ENCODE data around the gene PTPN1.
"Not testable (repeated sequence)": the region's sequence is repeated elsewhere in the genome, so short reads cannot be mapped to it uniquely, and the experiment has no call there.

PTPN1 gene

DNA sequence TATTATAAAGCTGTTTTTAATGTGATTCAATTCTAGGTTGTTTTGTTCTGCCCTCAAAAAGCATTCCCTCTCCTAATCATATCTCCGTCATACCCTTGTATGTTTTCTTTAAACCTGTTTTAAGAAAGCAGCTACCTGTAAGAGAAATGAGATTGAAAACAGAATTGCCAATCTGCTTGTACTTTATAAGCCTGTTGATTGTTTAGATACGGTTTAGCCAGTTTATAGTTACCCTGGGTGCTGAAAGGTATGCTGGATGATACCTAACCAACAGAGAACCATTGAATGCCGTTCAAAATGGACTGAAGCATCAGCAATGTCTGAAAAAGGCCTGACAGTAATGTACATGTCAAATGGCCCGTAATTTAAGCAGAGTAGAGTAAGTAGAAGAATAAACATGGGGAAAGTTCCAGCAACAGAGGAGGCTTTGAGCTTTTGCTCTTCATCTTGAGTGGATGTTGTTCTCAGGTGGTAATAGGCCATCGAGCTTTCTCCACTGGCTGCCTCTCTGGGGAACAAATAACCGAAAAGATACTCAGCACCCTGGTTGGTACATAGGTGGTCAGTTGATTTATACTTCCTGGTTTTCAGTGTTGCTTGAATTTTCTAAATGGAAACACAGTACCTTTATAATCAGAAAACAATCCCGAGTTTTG lies 27.5 kb downstream of the PTPN1 start:
- Mint-ChIP-seq H3K27ac (peak overlapping the region; percentile 62), H3K4me3 (no peak overlapping the region)
- intact Hi-C loops (cut with micrococcal nuclease), result no loop called here

GRCh38 chr20:50538276-50538675 lies 28.1 kb downstream of the PTPN1 start:
- H3K27me3 Mint-ChIP-seq, result no peaks in the 10 kb centered on the region
- no peak overlapping the region for H3K4me3 Mint-ChIP-seq
- intact Hi-C loops (cut with micrococcal nuclease), result no loop called here
- peaks cover 36% of the 10 kb centered on the region for H3K36me3 Mint-ChIP-seq (ENCODE audit: low read depth)
- peaks cover 65% of the 10 kb centered on the region for H3K4me1 Mint-ChIP-seq (ENCODE audit: low read depth)
- no peaks in the 10 kb centered on the region for H3K9me3 Mint-ChIP-seq
- peak overlapping the region; percentile 62 for H3K27ac Mint-ChIP-seq

More for the DNA sequence above, 27.5 kb downstream of the PTPN1 start:
- Mint-ChIP-seq H3K36me3 (ENCODE audit: low read depth) (peaks cover 36% of the 10 kb centered on the region), H3K4me1 (ENCODE audit: low read depth) (peaks cover 67% of the 10 kb centered on the region), H3K27me3 (no peaks in the 10 kb centered on the region), H3K9me3 (no peaks in the 10 kb centered on the region)

GRCh38 chr20:50539798-50540197 lies 29.6 kb downstream of the PTPN1 start:
- intact Hi-C loops (cut with micrococcal nuclease); H3K4me3 Mint-ChIP-seq; H3K27ac Mint-ChIP-seq; H3K27me3 Mint-ChIP-seq; H3K9me3 Mint-ChIP-seq: not testable (repeated sequence)
- peaks cover 29% of the 10 kb centered on the region for H3K36me3 Mint-ChIP-seq (ENCODE audit: low read depth)
- H3K4me1 Mint-ChIP-seq (ENCODE audit: low read depth), result peaks cover 63% of the 10 kb centered on the region

- Mint-ChIP-seq H3K27me3 (no peaks in the 10 kb centered on the region), H3K9me3 (no peaks in the 10 kb centered on the region), H3K4me3 (no peak overlapping the region), H3K27ac (peak overlapping the region; percentile 76), H3K4me1 (ENCODE audit: low read depth) (peaks cover 60% of the 10 kb centered on the region), H3K36me3 (ENCODE audit: low read depth) (peaks cover 19% of the 10 kb centered on the region)
- intact Hi-C loops (cut with micrococcal nuclease), result no loop called here
These were observed 30.7 kb downstream of the PTPN1 start for GRCh38 chr20:50540620-50541605.

DNA sequence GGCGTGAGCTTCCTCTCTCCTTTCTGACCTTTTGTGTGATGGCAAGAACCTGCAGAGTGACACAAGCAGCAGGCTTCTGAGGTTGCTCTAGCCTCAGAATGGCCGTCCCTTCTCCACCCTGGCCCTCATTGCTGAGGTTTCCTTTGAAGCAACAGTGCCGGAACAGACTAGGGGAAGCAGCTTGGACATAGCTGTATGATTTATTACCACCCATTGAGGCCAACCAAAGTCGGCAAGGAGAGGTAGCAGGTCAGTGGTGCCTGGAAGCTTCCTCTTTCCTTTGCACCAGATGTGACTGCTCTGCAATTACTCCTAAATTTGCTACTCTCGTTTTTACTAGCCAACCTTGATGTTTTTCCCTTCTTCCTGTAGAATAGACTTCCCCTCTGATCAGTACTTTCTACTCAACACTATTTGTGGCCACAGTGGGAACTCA lies 31.4 kb downstream of the PTPN1 start:
- Mint-ChIP-seq H3K27ac (peak overlapping the region; percentile 76), H3K9me3 (no peaks in the 10 kb centered on the region), H3K36me3 (ENCODE audit: low read depth) (peaks cover 19% of the 10 kb centered on the region), H3K27me3 (no peaks in the 10 kb centered on the region), H3K4me1 (ENCODE audit: low read depth) (peaks cover 67% of the 10 kb centered on the region), H3K4me3 (no peak overlapping the region)
- intact Hi-C loops (cut with micrococcal nuclease), result no loop called here

GRCh38 chr20:50543326-50543725 lies 33.1 kb downstream of the PTPN1 start:
- peaks cover 19% of the 10 kb centered on the region for H3K36me3 Mint-ChIP-seq (ENCODE audit: low read depth)
- H3K9me3 Mint-ChIP-seq, result no peaks in the 10 kb centered on the region
- H3K4me1 Mint-ChIP-seq (ENCODE audit: low read depth), result peaks cover 67% of the 10 kb centered on the region
- intact Hi-C loops (cut with micrococcal nuclease), result no loop called here
- H3K4me3 Mint-ChIP-seq, result no peak overlapping the region
- H3K27me3 Mint-ChIP-seq, result no peaks in the 10 kb centered on the region
- no peak overlapping the region for H3K27ac Mint-ChIP-seq

DNA sequence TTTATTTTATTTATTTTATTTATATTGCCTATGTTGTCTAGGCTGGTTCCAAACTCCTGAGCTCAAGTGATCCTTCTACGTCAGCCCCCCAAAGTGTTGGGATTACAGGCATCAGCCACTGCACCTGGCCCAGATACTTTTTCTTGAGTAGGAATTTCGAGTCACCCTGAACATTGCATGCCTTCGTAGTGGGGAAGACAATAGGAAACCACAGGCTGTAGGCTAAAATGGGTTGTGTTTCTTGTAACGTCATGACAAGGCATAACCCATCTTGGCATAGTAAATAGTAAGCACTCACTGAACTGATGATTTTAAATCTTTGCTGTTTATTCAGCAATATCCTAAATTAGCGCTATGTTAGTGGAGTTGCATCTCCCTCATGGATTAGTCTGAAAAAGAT lies 34.9 kb downstream of the PTPN1 start:
- H3K9me3 Mint-ChIP-seq, result no peaks in the 10 kb centered on the region
- H3K4me3 Mint-ChIP-seq, result no peak overlapping the region
- intact Hi-C loops (cut with micrococcal nuclease), result loop anchor here (5.0 kb wide), 1 partner anchor 33 kb away; the partner anchor contains the start of gene PTPN1
- H3K27me3 Mint-ChIP-seq, result no peaks in the 10 kb centered on the region
- peaks cover 20% of the 10 kb centered on the region for H3K36me3 Mint-ChIP-seq (ENCODE audit: low read depth)
- H3K27ac Mint-ChIP-seq, result peak overlapping the region; percentile 81
- H3K4me1 Mint-ChIP-seq (ENCODE audit: low read depth), result peaks cover 70% of the 10 kb centered on the region

- Mint-ChIP-seq H3K36me3 (ENCODE audit: low read depth) (peaks cover 19% of the 10 kb centered on the region), H3K4me3 (peak overlapping the region; percentile 58), H3K4me1 (ENCODE audit: low read depth) (peaks cover 55% of the 10 kb centered on the region), H3K9me3 (no peaks in the 10 kb centered on the region), H3K27me3 (no peaks in the 10 kb centered on the region), H3K27ac (peak overlapping the region; percentile 81)
- intact Hi-C loops (cut with micrococcal nuclease), result loop anchor here (5.0 kb wide), 1 partner anchor 35 kb away; the partner anchor contains the start of gene PTPN1
These were observed 36.6 kb downstream of the PTPN1 start for GRCh38 chr20:50546729-50547314.

GRCh38 chr20:50547964-50548363 lies 37.8 kb downstream of the PTPN1 start:
- Mint-ChIP-seq H3K9me3 (no peaks in the 10 kb centered on the region), H3K27me3 (no peaks in the 10 kb centered on the region), H3K4me1 (ENCODE audit: low read depth) (peaks cover 47% of the 10 kb centered on the region), H3K27ac (peak overlapping the region; percentile 81), H3K4me3 (no peak overlapping the region), H3K36me3 (ENCODE audit: low read depth) (peaks cover 19% of the 10 kb centered on the region)
- intact Hi-C loops (cut with micrococcal nuclease), result loop anchor here (5.0 kb wide), 1 partner anchor 36 kb away; the partner anchor contains the start of gene PTPN1

GRCh38 chr20:50548396-50548795 lies 38.2 kb downstream of the PTPN1 start:
- no peak overlapping the region for H3K4me3 Mint-ChIP-seq
- H3K36me3 Mint-ChIP-seq (ENCODE audit: low read depth), result peaks cover 19% of the 10 kb centered on the region
- intact Hi-C loops (cut with micrococcal nuclease), result loop anchor here (5.0 kb wide), 1 partner anchor 36 kb away; the partner anchor contains the start of gene PTPN1
- peak overlapping the region; percentile 81 for H3K27ac Mint-ChIP-seq
- H3K9me3 Mint-ChIP-seq, result no peaks in the 10 kb centered on the region
- H3K27me3 Mint-ChIP-seq, result no peaks in the 10 kb centered on the region
- peaks cover 44% of the 10 kb centered on the region for H3K4me1 Mint-ChIP-seq (ENCODE audit: low read depth)

DNA sequence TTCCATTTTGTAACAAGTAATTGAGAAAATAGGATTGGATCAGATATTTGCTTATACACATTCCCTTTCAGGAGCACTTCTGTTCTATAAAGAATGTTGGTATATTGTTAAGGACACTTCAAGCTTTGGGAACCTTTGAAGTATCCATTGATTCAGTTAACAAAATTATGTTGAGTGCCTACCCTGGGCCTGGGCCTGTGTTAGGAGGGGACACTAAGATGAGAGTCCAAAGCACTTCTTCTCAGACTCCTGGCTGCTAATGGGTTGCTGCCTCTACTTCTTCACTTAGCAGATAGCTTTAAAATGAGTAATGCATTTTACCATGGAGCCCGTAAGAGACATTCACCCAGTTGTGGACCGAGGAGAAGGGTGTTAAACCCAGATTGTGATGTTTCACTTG lies 40.3 kb downstream of the PTPN1 start:
- Mint-ChIP-seq H3K27ac (no peak overlapping the region), H3K4me3 (no peak overlapping the region)

DNA sequence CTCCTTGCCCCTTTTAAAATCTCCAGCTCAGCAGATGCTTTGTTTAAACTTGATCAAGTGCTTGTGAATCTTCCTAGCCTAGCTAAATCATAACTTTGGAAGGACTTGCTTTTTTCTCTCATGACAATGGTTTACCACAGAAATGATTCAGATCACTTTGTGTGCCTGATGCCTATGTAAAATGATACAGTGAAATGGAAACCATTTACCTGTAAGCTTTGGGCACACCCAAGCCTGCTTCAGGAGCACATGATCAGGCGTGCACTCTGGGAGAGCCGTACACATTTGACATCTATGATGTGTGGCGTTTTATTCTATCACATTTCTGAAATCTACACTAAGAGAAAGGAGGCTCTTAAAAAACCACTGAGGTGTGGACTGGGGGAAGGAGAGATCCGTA lies 41.1 kb downstream of the PTPN1 start:
- H3K27ac Mint-ChIP-seq, result no peak overlapping the region
- H3K27me3 Mint-ChIP-seq, result no peaks in the 10 kb centered on the region

More for the DNA sequence above, 40.3 kb downstream of the PTPN1 start:
- Mint-ChIP-seq H3K36me3 (ENCODE audit: low read depth) (peaks cover 19% of the 10 kb centered on the region), H3K4me1 (ENCODE audit: low read depth) (peaks cover 31% of the 10 kb centered on the region), H3K9me3 (no peaks in the 10 kb centered on the region), H3K27me3 (no peaks in the 10 kb centered on the region)
- intact Hi-C loops (cut with micrococcal nuclease), result no loop called here

DNA sequence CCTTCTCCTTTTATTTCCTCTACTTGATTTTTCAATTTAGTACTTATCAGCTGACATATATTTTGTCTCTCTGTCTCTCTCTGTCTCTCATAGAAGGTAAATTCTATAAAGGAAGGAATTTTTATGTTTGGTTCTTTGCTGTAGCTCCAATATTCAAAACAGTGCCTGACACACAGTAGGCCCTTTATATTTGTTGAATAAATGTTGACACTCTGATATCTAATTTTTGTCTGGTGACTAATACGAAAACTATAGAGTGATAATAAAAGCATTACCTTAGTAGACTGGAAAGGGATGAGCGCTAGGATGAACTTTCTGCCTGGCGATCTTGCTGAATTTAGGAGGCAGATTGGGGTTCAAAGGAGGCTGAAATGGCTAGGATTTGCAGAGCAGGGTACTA lies 42.8 kb downstream of the PTPN1 start:
- peaks cover 12% of the 10 kb centered on the region for H3K4me1 Mint-ChIP-seq (ENCODE audit: low read depth)
- no peaks in the 10 kb centered on the region for H3K27me3 Mint-ChIP-seq
- intact Hi-C loops (cut with micrococcal nuclease), result no loop called here
- no peaks in the 10 kb centered on the region for H3K9me3 Mint-ChIP-seq
- no peak overlapping the region for H3K4me3 Mint-ChIP-seq
- H3K27ac Mint-ChIP-seq, result no peak overlapping the region
- H3K36me3 Mint-ChIP-seq (ENCODE audit: low read depth), result peaks cover 34% of the 10 kb centered on the region

More for the DNA sequence above, 41.1 kb downstream of the PTPN1 start:
- Mint-ChIP-seq H3K36me3 (ENCODE audit: low read depth) (peaks cover 27% of the 10 kb centered on the region), H3K4me1 (ENCODE audit: low read depth) (peaks cover 24% of the 10 kb centered on the region), H3K4me3 (no peak overlapping the region), H3K9me3 (no peaks in the 10 kb centered on the region)
- intact Hi-C loops (cut with micrococcal nuclease), result no loop called here

Data from dendritic cell treated with granulocyte-macrophage colony-stimulating factor and Interleukin-4, amounts not matched to agents 40 ng/mL and 50 ng/mL, for 4 days (primary cell).